Ovary (tissue), 9 donors: ENCODE results near the gene TNP2. TPM values are rescaled to one million over a fixed set of nuclear protein-coding genes. Genes with fewer than 3 reads are reported as not detected.

Experiments
- DNase-seq, 5 donors: peaks; one replicate each; pipeline ENCODE4 v3.0.0-alpha.2; 2019 to 2020
- H3K27ac ChIP-seq, 2 donors: fragments of 200-600 bp; one replicate each; pipeline versions ENCODE4 v1.5.1 to v1.8.0; 2019 to 2022
- H3K27me3 ChIP-seq: fragments of 200-600 bp; one replicate; pipeline ENCODE4 v1.8.0; 2022
- H3K36me3 ChIP-seq: fragments of 200-600 bp; sonication (generic); one replicate; pipeline ENCODE4 v1.5.1; 2019
- H3K4me1 ChIP-seq: one replicate; pipeline ENCODE4 v1.8.1; 2013; ENCODE audit warnings: mild to moderate bottlenecking, moderate library complexity; ENCODE audit not compliant: insufficient read depth
- H3K4me3 ChIP-seq: fragments of 200-600 bp; sonication (generic); one replicate; pipeline ENCODE4 v1.5.1; 2017
- H3K9me3 ChIP-seq, 2 donors: fragments of 200-600 bp in 1 of 2; sonication (generic) in 1 of 2; one replicate each; pipeline versions ENCODE4 v1.5.1 to v1.8.1; 2013 to 2019; ENCODE audit warnings: mild to moderate bottlenecking in 1 of 2, moderate library complexity in 1 of 2
- EP300 ChIP-seq: sonication (generic); formaldehyde crosslinking; IDR thresholded peaks from one replicate; pipeline ENCODE4 v1.6.1; 2017; ENCODE audit warnings: antibody characterized with exemption
- POLR2A ChIP-seq: fragments of 450-650 bp; IDR thresholded peaks from one replicate; pipeline ENCODE4 v1.6.1; 2017; ENCODE audit warnings: antibody characterized with exemption, mild to moderate bottlenecking, moderate library complexity
- WGBS, 3 donors: extraction: QIAGEN DNeasy Blood & Tissue Kit in 1 of 3; methylation state at CpG; one replicate each; pipeline versions ENCODE4 v1.1.5 to v1.1.7; 2013 to 2017; 5-methylcytosine and 5-hydroxymethylcytosine counted together
- intact Hi-C, 4 donors: fragments of 100-400 bp; cut with DNase I; formaldehyde crosslinking; loops; one replicate each; pipeline versions ENCODE4 v1.11.0 to v1.15.1; 2022 to 2023
- polyA plus RNA-seq, 2 donors: library from polyadenylated mRNA; stranded (reverse); fragments of 200-250 nt in 1 of 2; fragments of 350-450 nt in 1 of 2; fragmentation: Illumina TruSeq in 1 of 2; extraction: RNeasy Lipid Tissue Mini Kit (QIAGEN cat#74804) in 1 of 2; gene quantifications; one replicate each; pipeline ENCODE4 v1.2.3, GENCODE V29; 2013 to 2014
- total RNA-seq, 7 donors: library from RNA; depleted of rRNA in 2 of 7; stranded (reverse); fragments of >200 nt in 2 of 7; fragmentation: NEBNext Ultra II Directional in 3 of 7; extraction: Animal tissue kit (Norgen Biotek cat#: 25700) in 3 of 7; gene quantifications; one replicate each; pipeline versions ENCODE4 v1.1.0 to v1.2.4, GENCODE V29; 2016 to 2023
- TF ChIP-seq, protein P1 (sequence below), 3 donors: fragments of 450-650 bp in 2 of 3; fragments of 200-600 bp in 1 of 3; IDR thresholded peaks; one replicate each; pipeline versions ENCODE4 v1.5.1 to v1.8.0; 2016 to 2022; ENCODE audit warnings: antibody characterized with exemption in 3 of 3, mild to moderate bottlenecking in 1 of 3
- donor health status: DM: no; HTN: no; CAD: no; lungs with moderate emphysema.
- donor health status: DM: no; HTN: no; CAD: no.
- donor health status: Bipolar disorder and iron deficiency.
- donor health status: DM: yes; HTN: yes; CAD: no.
- donor health status: DM: no; HTN: no; CAD: no.
- donor health status: DM: yes; HTN: yes; CAD: no.

Gene TNP2
- total and polyA plus RNA-seq, 9 donors, result not detected

DNA sequence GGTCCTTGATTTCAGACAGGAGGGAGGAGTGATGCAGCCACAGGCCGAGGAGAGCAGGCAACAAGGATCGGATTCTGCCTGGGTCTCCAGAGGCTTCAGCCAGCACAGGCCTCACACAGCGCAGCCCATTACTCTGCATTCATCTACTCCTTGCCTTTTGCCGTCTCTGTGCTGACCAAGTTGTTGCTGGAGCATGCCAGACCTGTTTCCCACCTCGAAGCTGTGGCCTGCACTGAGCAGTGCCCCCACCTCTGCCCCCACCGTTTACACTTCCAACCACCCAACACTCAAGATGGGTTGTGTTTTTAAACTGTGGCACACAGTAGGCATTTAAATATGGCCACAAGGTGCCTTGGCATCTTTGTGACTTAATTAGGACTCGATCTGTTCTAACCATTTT is 5.8 kb upstream of the TNP2 start:
- H3K4me3 ChIP-seq, result no peak overlapping the region
- intact Hi-C loops, result no loop called here
- 93 to 95% (median 94%) methylated on average over 7 of the region's 7 CpGs for WGBS, 3 donors

DNA sequence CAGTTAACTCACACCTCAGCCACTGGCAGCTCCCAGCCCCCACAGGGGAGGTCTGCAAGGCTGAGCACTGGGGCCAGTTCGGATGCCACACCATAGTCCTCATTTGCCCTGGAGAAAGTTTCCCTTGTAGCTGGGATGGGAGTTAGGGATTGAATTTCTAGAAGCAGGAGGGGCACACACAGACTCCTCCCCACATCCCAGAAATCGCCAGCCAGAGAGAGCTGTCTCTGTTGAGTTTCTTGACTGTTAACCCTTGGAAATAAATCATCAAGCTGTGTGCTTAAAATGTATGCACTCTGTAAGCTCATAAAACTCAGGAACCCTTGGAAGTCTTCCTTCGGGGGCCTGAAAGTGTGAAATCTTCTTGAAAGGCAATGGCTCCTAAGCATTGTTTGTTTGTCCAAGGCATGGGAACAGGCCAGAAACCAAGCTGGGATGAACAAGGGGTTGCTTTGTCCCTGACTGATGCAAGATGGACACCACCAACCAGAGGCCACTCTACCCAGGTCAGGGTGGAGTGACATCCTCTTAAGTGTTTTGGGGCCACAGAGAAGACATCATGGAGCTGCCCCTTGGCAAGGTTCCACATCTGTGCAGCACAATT is 4.7 kb upstream of the TNP2 start:
- WGBS, 3 donors, result 51 to 56% (median 55%) methylated on average over 3 of the region's 3 CpGs
- intact Hi-C loops, result no loop called here
- Histone ChIP-seq H3K27me3 (no peaks in the 10 kb centered on the region), H3K4me3 (no peak overlapping the region), H3K36me3 (no peaks in the 10 kb centered on the region), H3K9me3 (no peaks in the 10 kb centered on the region), H3K27ac (no peak overlapping the region), H3K4me1 (no peaks in the 10 kb centered on the region)
- TF ChIP-seq POLR2A (no peak), EP300 (no peak)
- TF ChIP-seq, protein P1, sequence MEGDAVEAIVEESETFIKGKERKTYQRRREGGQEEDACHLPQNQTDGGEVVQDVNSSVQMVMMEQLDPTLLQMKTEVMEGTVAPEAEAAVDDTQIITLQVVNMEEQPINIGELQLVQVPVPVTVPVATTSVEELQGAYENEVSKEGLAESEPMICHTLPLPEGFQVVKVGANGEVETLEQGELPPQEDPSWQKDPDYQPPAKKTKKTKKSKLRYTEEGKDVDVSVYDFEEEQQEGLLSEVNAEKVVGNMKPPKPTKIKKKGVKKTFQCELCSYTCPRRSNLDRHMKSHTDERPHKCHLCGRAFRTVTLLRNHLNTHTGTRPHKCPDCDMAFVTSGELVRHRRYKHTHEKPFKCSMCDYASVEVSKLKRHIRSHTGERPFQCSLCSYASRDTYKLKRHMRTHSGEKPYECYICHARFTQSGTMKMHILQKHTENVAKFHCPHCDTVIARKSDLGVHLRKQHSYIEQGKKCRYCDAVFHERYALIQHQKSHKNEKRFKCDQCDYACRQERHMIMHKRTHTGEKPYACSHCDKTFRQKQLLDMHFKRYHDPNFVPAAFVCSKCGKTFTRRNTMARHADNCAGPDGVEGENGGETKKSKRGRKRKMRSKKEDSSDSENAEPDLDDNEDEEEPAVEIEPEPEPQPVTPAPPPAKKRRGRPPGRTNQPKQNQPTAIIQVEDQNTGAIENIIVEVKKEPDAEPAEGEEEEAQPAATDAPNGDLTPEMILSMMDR (IDR thresholded peaks at IDR 0.05), result no peak
- no peak for DNase-seq

More for the DNA sequence above, 5.8 kb upstream of the TNP2 start:
- TF ChIP-seq EP300 (no peak), POLR2A (no peak)
- TF ChIP-seq, protein P1 (IDR thresholded peaks at IDR 0.05), result no peak
- no peaks in the 10 kb centered on the region for H3K36me3 ChIP-seq
- DNase-seq, result no peak
- no peaks in the 10 kb centered on the region for H3K27me3 ChIP-seq
- no peaks in the 10 kb centered on the region for H3K4me1 ChIP-seq
- no peaks in the 10 kb centered on the region for H3K9me3 ChIP-seq
- no peak overlapping the region for H3K27ac ChIP-seq

DNA sequence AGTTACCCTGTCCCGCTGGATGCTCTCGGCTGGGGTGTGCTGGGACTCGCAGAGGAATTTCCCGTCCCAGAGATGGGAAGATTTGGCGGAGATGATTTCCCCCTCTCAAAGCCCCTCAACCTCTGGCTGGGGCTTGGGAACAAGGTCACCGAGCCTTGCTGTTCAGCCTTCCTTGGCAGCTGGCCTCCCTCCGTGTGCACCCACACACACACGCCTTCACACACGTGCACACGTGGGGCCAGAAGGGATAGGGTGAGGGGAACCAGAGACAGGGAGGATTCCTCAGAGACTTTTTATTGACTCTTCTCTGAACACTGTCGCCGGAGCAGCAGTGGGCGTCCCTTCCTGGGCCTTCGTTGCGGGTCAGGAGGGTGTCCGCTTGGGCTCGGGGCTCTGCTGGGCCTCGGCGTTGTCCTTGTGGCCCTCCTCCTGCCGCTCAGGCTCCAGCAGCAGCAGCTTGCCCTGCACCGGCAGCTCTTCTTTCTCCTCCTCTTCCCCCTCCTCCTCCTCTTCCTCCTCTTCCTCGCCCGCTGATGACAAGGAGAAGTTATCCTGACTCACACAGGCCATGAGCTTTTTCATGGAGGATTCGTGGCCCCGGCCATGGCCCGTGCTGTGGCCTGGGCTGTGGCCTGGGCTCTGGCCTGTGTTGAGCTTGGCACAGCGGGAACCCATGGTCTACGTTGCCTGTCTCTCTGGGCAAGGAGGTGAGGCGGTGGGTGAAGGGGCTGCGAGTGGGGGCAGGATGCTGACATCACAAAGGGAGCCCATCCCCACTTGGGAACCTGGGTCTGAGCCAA is 4.0 kb upstream of the TNP2 start, which contains the start of gene PRM3:
Gene PRM3, minus strand, starts transcription at position 709 of the 800 bp plus-strand sequence. Its CDS starts 34 bp downstream, at position 675.
- Histone ChIP-seq H3K4me3 (no peak within 1 kb of the TSS), H3K9me3 (no peaks in the 10 kb centered on the region), H3K27me3 (no peaks in the 10 kb centered on the region), H3K4me1 (no peaks in the 10 kb centered on the region), H3K27ac (no peak within 1 kb of the TSS), H3K36me3 (no peaks in the 10 kb centered on the region)
- intact Hi-C loops, result no loop called here
- 75 to 76% (median 75%) methylated on average over 29 to 30 of the region's 30 CpGs for WGBS, 3 donors
- no peak for DNase-seq
- TF ChIP-seq, protein P1 (IDR thresholded peaks at IDR 0.05), result no peak
- TF ChIP-seq POLR2A (no peak), EP300 (no peak)

DNA sequence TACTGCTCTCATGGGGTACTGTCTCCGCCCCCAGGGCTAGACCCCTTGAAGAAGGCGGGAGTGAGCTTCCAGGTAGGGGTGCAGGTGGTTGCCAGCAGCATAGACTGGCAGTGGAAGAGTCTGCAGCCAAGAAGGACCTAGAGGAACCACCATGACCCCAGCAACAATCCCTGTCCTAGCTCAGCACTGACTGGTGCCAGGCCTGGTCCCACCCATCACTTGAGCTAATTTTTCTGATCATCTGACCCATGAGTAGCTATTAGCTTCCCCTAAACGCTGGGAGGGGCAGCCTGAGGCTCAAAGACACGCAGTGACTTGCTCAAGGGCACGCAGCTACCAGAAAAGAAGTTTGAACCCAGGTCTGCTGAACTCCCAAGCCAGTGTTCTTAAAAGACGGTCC is 3.4 kb upstream of the TNP2 start:
- H3K27ac ChIP-seq, result no peak overlapping the region
- H3K27me3 ChIP-seq, result no peaks in the 10 kb centered on the region
- no peak overlapping the region for H3K4me3 ChIP-seq
- intact Hi-C loops, result no loop called here
- WGBS, 3 donors, result 88 to 96% (median 89%) methylated on average over 6 of the region's 6 CpGs
- H3K4me1 ChIP-seq, result no peaks in the 10 kb centered on the region
- no peaks in the 10 kb centered on the region for H3K9me3 ChIP-seq
- no peak for DNase-seq
- no peak for TF ChIP-seq POLR2A
- TF ChIP-seq, protein P1 (IDR thresholded peaks at IDR 0.05), result no peak
- no peak for TF ChIP-seq EP300
- H3K36me3 ChIP-seq, result no peaks in the 10 kb centered on the region
